ENCODE results near the gene ATRN. TPM values are rescaled to one million over a fixed set of nuclear protein-coding genes. Genes with fewer than 3 reads are reported as not detected.
A peak's percentile ranks its signal among the peaks of the same experiment; 100 is the strongest.

Gene ATRN
- total and polyA plus RNA-seq, 2 donors from 2014 or later, result 15.7 to 48.1 TPM

GRCh38 chr20:3669710-3670367 lies 199.0 kb downstream of the ATRN start:
- DNase-seq (peak in 1 of 5 donors; percentile 55), FAIRE-seq (no peak)
- no peaks in the 10 kb centered on the region for H3K9me3 ChIP-seq (ENCODE audit: control insufficient read depth in 2 of 3, insufficient read depth in 1 of 3, low read length in 3 of 3)
- no peaks in the 10 kb centered on the region for H3K4me1 ChIP-seq (ENCODE audit: control insufficient read depth in 2 of 3, insufficient read depth in 2 of 3, low read depth in 1 of 3, low read length in 3 of 3)
- H3K27ac ChIP-seq (ENCODE audit: low read depth in 2 of 2, low read length in 2 of 2), result no peak overlapping the region
- intact Hi-C loops (cut with DNase I), result no loop called here
- H3K4me3 ChIP-seq (ENCODE audit: low read length in 3 of 3), result no peak overlapping the region
- no peak for TF ChIP-seq CTCF (IDR thresholded peaks at IDR 0.05; ENCODE audit: borderline replicate concordance, extremely low read depth, insufficient read depth)
- peaks cover 7% of the 10 kb centered on the region for H3K27me3 ChIP-seq (ENCODE audit: control insufficient read depth, insufficient read depth, low read length)
- no peak overlapping the region for H3K9ac ChIP-seq (ENCODE audit: low read length in 3 of 3)
- no peaks in the 10 kb centered on the region for H3K36me3 ChIP-seq (ENCODE audit: control insufficient read depth in 2 of 3, insufficient read depth in 3 of 3, low read length in 3 of 3)

- no peak overlapping the region for H3K27ac ChIP-seq (ENCODE audit: low read depth in 2 of 2, low read length in 2 of 2)
- no peak for FAIRE-seq
- TF ChIP-seq CTCF (IDR thresholded peaks at IDR 0.05; ENCODE audit: borderline replicate concordance, extremely low read depth, insufficient read depth), result no peak
- no peaks in the 10 kb centered on the region for H3K9me3 ChIP-seq (ENCODE audit: control insufficient read depth in 2 of 3, insufficient read depth in 1 of 3, low read length in 3 of 3)
- peak in 4 of 5 donors; percentile 22 to 72 (median 65) for DNase-seq
- no peak overlapping the region for H3K4me3 ChIP-seq (ENCODE audit: low read length in 3 of 3)
- H3K27me3 ChIP-seq (ENCODE audit: control insufficient read depth, insufficient read depth, low read length), result peaks cover 7% of the 10 kb centered on the region
- intact Hi-C loops (cut with DNase I), result no loop called here
- no peaks in the 10 kb centered on the region for H3K4me1 ChIP-seq (ENCODE audit: control insufficient read depth in 2 of 3, insufficient read depth in 2 of 3, low read depth in 1 of 3, low read length in 3 of 3)
- no peaks in the 10 kb centered on the region for H3K36me3 ChIP-seq (ENCODE audit: control insufficient read depth in 2 of 3, insufficient read depth in 3 of 3, low read length in 3 of 3)
- H3K9ac ChIP-seq (ENCODE audit: low read length in 3 of 3), result no peak overlapping the region
Measured at GRCh38 chr20:3670511-3670910, 199.7 kb downstream of the ATRN start.

GRCh38 chr20:3670945-3671344 lies 200.1 kb downstream of the ATRN start:
- Histone ChIP-seq H3K4me3 (ENCODE audit: low read length in 3 of 3) (no peak overlapping the region), H3K9me3 (ENCODE audit: control insufficient read depth in 2 of 3, insufficient read depth in 1 of 3, low read length in 3 of 3) (no peaks in the 10 kb centered on the region), H3K4me1 (ENCODE audit: control insufficient read depth in 2 of 3, insufficient read depth in 2 of 3, low read depth in 1 of 3, low read length in 3 of 3) (no peaks in the 10 kb centered on the region), H3K27ac (ENCODE audit: low read depth in 2 of 2, low read length in 2 of 2) (no peak overlapping the region), H3K27me3 (ENCODE audit: control insufficient read depth, insufficient read depth, low read length) (peaks cover 8% of the 10 kb centered on the region), H3K9ac (ENCODE audit: low read length in 3 of 3) (no peak overlapping the region), H3K36me3 (ENCODE audit: control insufficient read depth in 2 of 3, insufficient read depth in 3 of 3, low read length in 3 of 3) (no peaks in the 10 kb centered on the region)
- DNase-seq (peak in 1 of 5 donors; percentile 66), FAIRE-seq (no peak)
- intact Hi-C loops (cut with DNase I), result no loop called here
- TF ChIP-seq CTCF (IDR thresholded peaks at IDR 0.05; ENCODE audit: borderline replicate concordance, extremely low read depth, insufficient read depth), result no peak
